IMR-90 (cell line): ENCODE measurements around the gene TFDP2.

Experiments used
- BHLHE40 ChIP-seq: fragments of 150-350 bp; IDR thresholded peaks from 2 replicates; pipeline ENCODE4 v1.6.1; 2016; ENCODE audit warnings: mild to moderate bottlenecking, low read depth, low read length
- MAFK ChIP-seq: IDR thresholded peaks from 2 replicates; pipeline ENCODE4 v1.6.1; 2012; ENCODE audit warnings: low read depth, low read length, improper control_type of control experiment
- MXI1 ChIP-seq: IDR thresholded peaks from 2 replicates; pipeline ENCODE4 v1.6.1; 2012; ENCODE audit warnings: low read depth, mild to moderate bottlenecking, low read length, moderate library complexity, borderline replicate concordance
- RAD21 ChIP-seq: IDR thresholded peaks from 2 replicates; pipeline ENCODE4 v1.6.1; 2012; ENCODE audit warnings: low read length, improper control_type of control experiment
- RFX5 ChIP-seq: IDR thresholded peaks from 2 replicates; pipeline ENCODE4 v1.8.0; 2012; ENCODE audit warnings: low read depth, mild to moderate bottlenecking, low read length, moderate library complexity
- TF ChIP-seq, protein P1 (sequence below): conservative IDR thresholded peaks from 2 replicates; pipeline ENCODE4 v1.5.1; 2012; ENCODE audit warnings: mild to moderate bottlenecking, low read depth, low read length, improper control_type of control experiment

- no peak for TF ChIP-seq MAFK
- TF ChIP-seq, protein P1, sequence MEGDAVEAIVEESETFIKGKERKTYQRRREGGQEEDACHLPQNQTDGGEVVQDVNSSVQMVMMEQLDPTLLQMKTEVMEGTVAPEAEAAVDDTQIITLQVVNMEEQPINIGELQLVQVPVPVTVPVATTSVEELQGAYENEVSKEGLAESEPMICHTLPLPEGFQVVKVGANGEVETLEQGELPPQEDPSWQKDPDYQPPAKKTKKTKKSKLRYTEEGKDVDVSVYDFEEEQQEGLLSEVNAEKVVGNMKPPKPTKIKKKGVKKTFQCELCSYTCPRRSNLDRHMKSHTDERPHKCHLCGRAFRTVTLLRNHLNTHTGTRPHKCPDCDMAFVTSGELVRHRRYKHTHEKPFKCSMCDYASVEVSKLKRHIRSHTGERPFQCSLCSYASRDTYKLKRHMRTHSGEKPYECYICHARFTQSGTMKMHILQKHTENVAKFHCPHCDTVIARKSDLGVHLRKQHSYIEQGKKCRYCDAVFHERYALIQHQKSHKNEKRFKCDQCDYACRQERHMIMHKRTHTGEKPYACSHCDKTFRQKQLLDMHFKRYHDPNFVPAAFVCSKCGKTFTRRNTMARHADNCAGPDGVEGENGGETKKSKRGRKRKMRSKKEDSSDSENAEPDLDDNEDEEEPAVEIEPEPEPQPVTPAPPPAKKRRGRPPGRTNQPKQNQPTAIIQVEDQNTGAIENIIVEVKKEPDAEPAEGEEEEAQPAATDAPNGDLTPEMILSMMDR = no peak
- TF ChIP-seq MXI1 = no peak
- no peak for TF ChIP-seq BHLHE40
- no peak for TF ChIP-seq RFX5
- TF ChIP-seq RAD21 = no peak
Observed at GRCh38 chr3:141952611-141953010, 196.7 kb downstream of the TFDP2 start.
